K562 (cell line): ENCODE data around the gene PACS1. TPM values are rescaled to one million over a fixed set of nuclear protein-coding genes. Genes with fewer than 3 reads are reported as not detected.

Experiments
- ATAC-seq: fragments of 200-7000 bp; cut with Tn5 transposase; 3 replicates; pipeline ENCODE4 v1.9.1; 2020; ENCODE audit warnings: moderate library complexity
- BruUV-seq: library from RNA; stranded (reverse); fragments of 400-500 nt; replicated peaks from 2 replicates; lab custom pipeline; 2021; lab: Mats Ljungman, UMichigan
- CTCF ChIA-PET: fragments of 300-600 bp; formaldehyde crosslinking; extraction: SDS; loops from one replicate; lab custom pipeline; 2021; ENCODE audit warnings: low intra/inter-chr PET ratio; lab: Yijun Ruan, JAX
- POLR2A ChIA-PET: fragments of 300-600, 350-650 bp; sonication (Branson Sonifier 250); formaldehyde crosslinking; extraction: SDS; loops from one replicate; lab custom pipeline; 2021; ENCODE audit warnings: antibody characterized with exemption, inconsistent platforms; lab: Yijun Ruan, JAX
- DNase-seq, 4 experiments: peaks; one replicate each; pipeline versions ENCODE4 v3.0.0 to v3.0.0-alpha.2; 2011 to 2018; ENCODE audit warnings: low spot score in 3 of 4, mixed read lengths in 3 of 4; ENCODE audit errors: extremely low read depth in 1 of 4
- FAIRE-seq: peaks from 2 replicates; lab custom pipeline; 2011; peaks lifted over from hg19 to GRCh38; lab: Jason Lieb, UNC
- H2AFZ ChIP-seq: 2 replicates; pipeline ENCODE4 v1.6.0; 2011; ENCODE audit warnings: low read depth, low read length, control low read depth, inconsistent platforms
- H3K27ac ChIP-seq: fragments of 200-600 bp; 3 replicates; pipeline ENCODE4 v1.8.0; 2011; ENCODE audit warnings: low read depth, mild to moderate bottlenecking, control low read depth, inconsistent platforms, low read length, moderate library complexity, mixed read lengths; ENCODE audit errors: extremely low read depth
- H3K27me3 ChIP-seq, 2 experiments: fragments of 300-600 bp in 1 of 2; 2 replicates in 1 of 2; 3 replicates in 1 of 2; pipeline versions ENCODE4 v1.6.0 to v1.8.0; 2011; ENCODE audit warnings: inconsistent platforms in 2 of 2, low read length in 2 of 2, mild to moderate bottlenecking in 1 of 2, mixed read lengths in 1 of 2, moderate library complexity in 1 of 2; ENCODE audit not compliant: control insufficient read depth in 2 of 2, insufficient read depth in 2 of 2
- H3K36me3 ChIP-seq: fragments of 300-600 bp; 3 replicates; pipeline ENCODE4 v1.8.0; 2011; ENCODE audit warnings: mild to moderate bottlenecking, low read length, inconsistent platforms; ENCODE audit not compliant: control insufficient read depth, insufficient read depth
- H3K4me1 ChIP-seq, 2 experiments: fragments of 200-600 bp in 1 of 2; replicated peaks in 1 of 2; 2 replicates in 1 of 2; 3 replicates in 1 of 2; pipeline versions ENCODE4 v1.5.1 to v1.8.0; 2011; ENCODE audit warnings: inconsistent platforms in 2 of 2, low read length in 2 of 2, mild to moderate bottlenecking in 1 of 2, mixed read lengths in 1 of 2, moderate library complexity in 1 of 2; ENCODE audit not compliant: control insufficient read depth in 2 of 2, insufficient read depth in 2 of 2
- H3K4me2 ChIP-seq: 2 replicates; pipeline ENCODE4 v1.6.1; 2011; ENCODE audit warnings: low read length, control low read depth, inconsistent platforms, mixed read lengths; ENCODE audit not compliant: insufficient read depth
- H3K4me3 ChIP-seq: fragments of 200-600 bp; sonication (generic), shearing (Covaris generic); 2 replicates; pipeline ENCODE4 v1.5.1; 2016; ENCODE audit warnings: control low read depth, inconsistent platforms
- H3K79me2 ChIP-seq: fragments of 200-600 bp; 3 replicates; pipeline ENCODE4 v1.8.0; 2011; ENCODE audit warnings: low read length, inconsistent platforms; ENCODE audit not compliant: control insufficient read depth, insufficient read depth
- H3K9ac ChIP-seq, 2 experiments: 2 replicates each; pipeline versions ENCODE4 v1.6.0 to v1.6.1; 2011; ENCODE audit warnings: low read depth in 2 of 2, low read length in 2 of 2, control low read depth in 1 of 2, inconsistent platforms in 1 of 2, mild to moderate bottlenecking in 1 of 2, mixed read lengths in 1 of 2; ENCODE audit not compliant: insufficient read depth in 1 of 2
- H3K9me1 ChIP-seq: one replicate; pipeline ENCODE4 v1.6.0; 2011; ENCODE audit warnings: inconsistent platforms, mild to moderate bottlenecking, low read length, moderate library complexity; ENCODE audit not compliant: control insufficient read depth, insufficient read depth
- H3K9me3 ChIP-seq: replicated peaks from 2 replicates; pipeline ENCODE4 v1.5.1; 2011; ENCODE audit warnings: low read depth, low read length, inconsistent platforms; ENCODE audit not compliant: control insufficient read depth, insufficient read depth
- H4K20me1 ChIP-seq: replicated peaks from 2 replicates; pipeline ENCODE4 v1.6.1; 2011; ENCODE audit warnings: low read length, inconsistent platforms, mixed read lengths; ENCODE audit not compliant: control insufficient read depth, insufficient read depth
- CHD2 ChIP-seq: IDR thresholded peaks from 2 replicates; pipeline ENCODE4 v1.6.1; 2011; ENCODE audit warnings: low read depth, low read length
- HDAC6 ChIP-seq: IDR thresholded peaks from 2 replicates; pipeline ENCODE4 v1.6.1; 2012; ENCODE audit warnings: low read depth, mild to moderate bottlenecking, control low read depth, inconsistent platforms, low read length, moderate library complexity
- PML ChIP-seq: IDR thresholded peaks from 2 replicates; pipeline ENCODE4 v1.6.1; 2012; ENCODE audit warnings: low read length, inconsistent platforms
- POLR2AphosphoS2 ChIP-seq: IDR thresholded peaks from 2 replicates; pipeline ENCODE4 v1.6.1; 2012; ENCODE audit warnings: low read length, improper control_type of control experiment
- RBBP5 ChIP-seq: fragments of 200-600 bp; sonication (generic); IDR thresholded peaks from 2 replicates; pipeline ENCODE4 v1.6.1; 2012; ENCODE audit warnings: borderline replicate concordance, mild to moderate bottlenecking, low read length, control low read depth, inconsistent platforms; ENCODE audit not compliant: insufficient read depth, poor library complexity, severe bottlenecking
- RFX1 ChIP-seq: fragments of 450-650 bp; IDR thresholded peaks from 2 replicates; pipeline ENCODE4 v1.6.1; 2016; ENCODE audit warnings: mild to moderate bottlenecking, moderate library complexity
- WGBS: fragments of 100-300 bp; shearing (Covaris generic); methylation state at CpG from one replicate; pipeline ENCODE4 v1.1.6; 2016; ENCODE audit warnings: low coverage, mixed read lengths; ENCODE audit not compliant: insufficient coverage; ENCODE audit errors: missing lambda C conversion rate; 5-methylcytosine and 5-hydroxymethylcytosine counted together
- in situ Hi-C: fragments of 300-500 bp; cut with MboI; formaldehyde crosslinking; loops from 4 replicates; pipeline ENCODE4 v1.15.0; 2018; ENCODE audit warnings: inconsistent platforms, mixed read lengths
- intact Hi-C: fragments of 100-400 bp; cut with micrococcal nuclease; formaldehyde crosslinking; loops from 2 replicates; pipeline ENCODE4 v1.14.2; 2022
- polyA plus RNA-seq, 8 experiments: library from polyadenylated mRNA; depleted of rRNA in 4 of 8; stranded (reverse) in 5 of 8; unstranded in 3 of 8; fragments of >200 nt; fragmentation: Nextera tagmentation in 2 of 8; fragmentation: Illumina TruSeq in 1 of 8; extraction: Ambion mirVana in 2 of 8; extraction: Trizol in 1 of 8; gene quantifications; 2 replicates each; pipeline versions ENCODE4 v1.2.1 to v1.2.3, GENCODE V29; 2011 to 2014; ENCODE audit warnings: inconsistent platforms in 1 of 8, missing spikeins in 1 of 8
- total RNA-seq, 7 experiments: library from RNA; depleted of rRNA in 6 of 7; stranded (reverse); fragments of >200 nt in 6 of 7; fragmentation: Illumina TruSeq in 2 of 7; extraction: Trizol in 2 of 7; gene quantifications; 2 replicates each; pipeline versions ENCODE4 v1.2.1 to v1.2.3, GENCODE V29; 2011 to 2021; ENCODE audit warnings: low replicate concordance in 1 of 7
- TF ChIP-seq, protein P1 (sequence below), 2 experiments: fragments of 450-650 bp; IDR thresholded peaks; 2 replicates each; pipeline ENCODE4 v1.6.1; 2016
- TF ChIP-seq, protein P2 (sequence below): fragments of 450-650 bp; IDR thresholded peaks from 2 replicates; pipeline ENCODE4 v1.6.1; 2014; ENCODE audit warnings: low read depth, mild to moderate bottlenecking, moderate library complexity, borderline replicate concordance
- TF ChIP-seq, protein P3 (sequence below): fragments of 250-450 bp; sonication (Bioruptor Pico); IDR thresholded peaks from 2 replicates; pipeline ENCODE4 v1.8.0; 2022; ENCODE audit warnings: moderate library complexity, mild to moderate bottlenecking, inconsistent platforms
- TF ChIP-seq, protein P4 (sequence below): IDR thresholded peaks from 3 replicates; pipeline ENCODE4 v1.6.1; 2011; ENCODE audit warnings: borderline replicate concordance, mild to moderate bottlenecking, moderate library complexity; ENCODE audit not compliant: insufficient read length; ENCODE audit errors: extremely low read depth

PACS1 gene
- total and polyA plus RNA-seq, 9 of the 15 experiments (the other 6 are each of a cell fraction or from before 2014, with no cell fraction given) = 0.34 to 28.1 (median 8.5) TPM

DNA sequence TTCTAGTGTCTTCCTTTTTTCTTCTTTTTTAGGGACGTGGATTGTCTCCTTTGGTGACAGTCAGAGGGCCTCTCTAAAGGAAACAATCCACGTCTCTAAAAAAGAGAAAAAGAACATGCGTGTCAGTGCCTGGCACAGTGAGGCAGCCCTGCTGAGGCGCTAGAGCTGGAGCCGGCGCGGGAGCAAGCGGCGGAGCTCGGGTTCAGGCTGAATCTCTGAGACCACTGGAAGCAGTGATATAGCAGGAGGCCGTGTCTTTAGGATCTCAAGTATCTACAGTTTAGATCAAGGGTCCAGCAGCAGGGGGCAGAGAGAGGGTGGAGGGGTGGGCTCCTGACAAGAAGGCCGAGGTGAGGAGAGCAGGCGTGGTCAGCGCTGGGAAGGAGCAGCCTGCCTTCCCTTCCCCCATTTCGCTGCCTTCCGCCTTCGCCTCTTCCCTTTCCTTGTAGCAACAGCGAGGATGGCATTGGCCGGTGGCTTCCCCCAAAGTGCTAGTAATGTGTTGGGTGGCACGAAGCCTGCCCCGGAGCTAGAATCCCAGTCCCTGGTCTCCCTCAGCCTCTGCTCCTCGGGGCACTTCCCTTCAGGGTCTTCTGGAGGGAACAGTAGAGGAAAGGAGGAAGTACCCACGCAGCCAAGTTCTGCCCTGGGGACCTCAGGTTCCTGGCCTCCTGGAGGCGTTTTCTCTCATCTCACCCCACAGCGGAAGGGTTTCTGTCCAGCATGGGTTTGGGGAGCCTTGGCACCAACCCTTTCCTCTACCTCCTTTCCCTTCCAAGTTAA lies 170.1 kb downstream of the PACS1 start:
- intact Hi-C loops (no loop called here), in situ Hi-C loops (no loop called here)
- Histone ChIP-seq H3K79me2 (no peaks in the 10 kb centered on the region), H3K36me3 (peaks cover 30% of the 10 kb centered on the region; the same call in 1 of the 3 replicates), H2AFZ (no peak overlapping the region), H4K20me1 (peaks cover 5% of the 10 kb centered on the region; the same call in 1 of the 2 replicates), H3K4me2 (no peak overlapping the region), H3K4me3 (no peak overlapping the region), H3K9me1 (no peaks in the 10 kb centered on the region), H3K27ac (no peak overlapping the region), H3K9ac (peak overlapping the region in 1 of 2 experiments; percentile 70; a peak in 1 of 4 replicates), H3K4me1 (peaks cover 0 to 6% of the 10 kb centered on the region in 2 experiments; a peak in 1 of 5 replicates), H3K9me3 (no peaks in the 10 kb centered on the region), H3K27me3 (no peaks in the 10 kb centered on the region)
- no TSS peak for BruUV-seq
- POLR2A ChIA-PET = interaction anchor here (0.6 to 1.7 kb wide), 3 partner anchors 12 to 436 kb away, joined by 3 to 5 read pairs (median 3); no protein-coding TSS in a partner anchor
- FAIRE-seq (no peak), DNase-seq (no peak), ATAC-seq (no peak)
- 74% methylated on average over 24 of the region's 25 CpGs for WGBS
- CTCF ChIA-PET = no interaction called here
- TF ChIP-seq PML (no peak), CHD2 (no peak), RFX1 (no peak), POLR2AphosphoS2 (no peak), HDAC6 (no peak), RBBP5 (no peak)
- TF ChIP-seq, protein P1, sequence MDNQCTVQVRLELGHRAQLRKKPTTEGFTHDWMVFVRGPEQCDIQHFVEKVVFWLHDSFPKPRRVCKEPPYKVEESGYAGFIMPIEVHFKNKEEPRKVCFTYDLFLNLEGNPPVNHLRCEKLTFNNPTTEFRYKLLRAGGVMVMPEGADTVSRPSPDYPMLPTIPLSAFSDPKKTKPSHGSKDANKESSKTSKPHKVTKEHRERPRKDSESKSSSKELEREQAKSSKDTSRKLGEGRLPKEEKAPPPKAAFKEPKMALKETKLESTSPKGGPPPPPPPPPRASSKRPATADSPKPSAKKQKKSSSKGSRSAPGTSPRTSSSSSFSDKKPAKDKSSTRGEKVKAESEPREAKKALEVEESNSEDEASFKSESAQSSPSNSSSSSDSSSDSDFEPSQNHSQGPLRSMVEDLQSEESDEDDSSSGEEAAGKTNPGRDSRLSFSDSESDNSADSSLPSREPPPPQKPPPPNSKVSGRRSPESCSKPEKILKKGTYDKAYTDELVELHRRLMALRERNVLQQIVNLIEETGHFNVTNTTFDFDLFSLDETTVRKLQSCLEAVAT (IDR thresholded peaks at IDR 0.05) = no peak
- TF ChIP-seq, protein P2, sequence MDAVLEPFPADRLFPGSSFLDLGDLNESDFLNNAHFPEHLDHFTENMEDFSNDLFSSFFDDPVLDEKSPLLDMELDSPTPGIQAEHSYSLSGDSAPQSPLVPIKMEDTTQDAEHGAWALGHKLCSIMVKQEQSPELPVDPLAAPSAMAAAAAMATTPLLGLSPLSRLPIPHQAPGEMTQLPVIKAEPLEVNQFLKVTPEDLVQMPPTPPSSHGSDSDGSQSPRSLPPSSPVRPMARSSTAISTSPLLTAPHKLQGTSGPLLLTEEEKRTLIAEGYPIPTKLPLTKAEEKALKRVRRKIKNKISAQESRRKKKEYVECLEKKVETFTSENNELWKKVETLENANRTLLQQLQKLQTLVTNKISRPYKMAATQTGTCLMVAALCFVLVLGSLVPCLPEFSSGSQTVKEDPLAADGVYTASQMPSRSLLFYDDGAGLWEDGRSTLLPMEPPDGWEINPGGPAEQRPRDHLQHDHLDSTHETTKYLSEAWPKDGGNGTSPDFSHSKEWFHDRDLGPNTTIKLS = no peak
- TF ChIP-seq, protein P3, sequence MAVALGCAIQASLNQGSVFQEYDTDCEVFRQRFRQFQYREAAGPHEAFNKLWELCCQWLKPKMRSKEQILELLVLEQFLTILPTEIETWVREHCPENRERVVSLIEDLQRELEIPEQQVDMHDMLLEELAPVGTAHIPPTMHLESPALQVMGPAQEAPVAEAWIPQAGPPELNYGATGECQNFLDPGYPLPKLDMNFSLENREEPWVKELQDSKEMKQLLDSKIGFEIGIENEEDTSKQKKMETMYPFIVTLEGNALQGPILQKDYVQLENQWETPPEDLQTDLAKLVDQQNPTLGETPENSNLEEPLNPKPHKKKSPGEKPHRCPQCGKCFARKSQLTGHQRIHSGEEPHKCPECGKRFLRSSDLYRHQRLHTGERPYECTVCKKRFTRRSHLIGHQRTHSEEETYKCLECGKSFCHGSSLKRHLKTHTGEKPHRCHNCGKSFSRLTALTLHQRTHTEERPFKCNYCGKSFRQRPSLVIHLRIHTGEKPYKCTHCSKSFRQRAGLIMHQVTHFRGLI = no peak
- TF ChIP-seq, protein P4, sequence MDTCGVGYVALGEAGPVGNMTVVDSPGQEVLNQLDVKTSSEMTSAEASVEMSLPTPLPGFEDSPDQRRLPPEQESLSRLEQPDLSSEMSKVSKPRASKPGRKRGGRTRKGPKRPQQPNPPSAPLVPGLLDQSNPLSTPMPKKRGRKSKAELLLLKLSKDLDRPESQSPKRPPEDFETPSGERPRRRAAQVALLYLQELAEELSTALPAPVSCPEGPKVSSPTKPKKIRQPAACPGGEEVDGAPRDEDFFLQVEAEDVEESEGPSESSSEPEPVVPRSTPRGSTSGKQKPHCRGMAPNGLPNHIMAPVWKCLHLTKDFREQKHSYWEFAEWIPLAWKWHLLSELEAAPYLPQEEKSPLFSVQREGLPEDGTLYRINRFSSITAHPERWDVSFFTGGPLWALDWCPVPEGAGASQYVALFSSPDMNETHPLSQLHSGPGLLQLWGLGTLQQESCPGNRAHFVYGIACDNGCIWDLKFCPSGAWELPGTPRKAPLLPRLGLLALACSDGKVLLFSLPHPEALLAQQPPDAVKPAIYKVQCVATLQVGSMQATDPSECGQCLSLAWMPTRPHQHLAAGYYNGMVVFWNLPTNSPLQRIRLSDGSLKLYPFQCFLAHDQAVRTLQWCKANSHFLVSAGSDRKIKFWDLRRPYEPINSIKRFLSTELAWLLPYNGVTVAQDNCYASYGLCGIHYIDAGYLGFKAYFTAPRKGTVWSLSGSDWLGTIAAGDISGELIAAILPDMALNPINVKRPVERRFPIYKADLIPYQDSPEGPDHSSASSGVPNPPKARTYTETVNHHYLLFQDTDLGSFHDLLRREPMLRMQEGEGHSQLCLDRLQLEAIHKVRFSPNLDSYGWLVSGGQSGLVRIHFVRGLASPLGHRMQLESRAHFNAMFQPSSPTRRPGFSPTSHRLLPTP = no peak
